HG03159 (cell line): ENCODE results near the gene ERC1.

Experiments used
- ATAC-seq: cut with Tn5 transposase; IDR thresholded peaks from one replicate; pipeline ENCODE4 v1.9.1; 2021; ENCODE audit warnings: mild to moderate bottlenecking, moderate library complexity; ENCODE audit not compliant: unreplicated experiment

Gene ERC1

GRCh38 chr12:1375323-1375722 is 384.3 kb downstream of the ERC1 start:
- ATAC-seq: no peak

- no peak for ATAC-seq
These were observed 386.1 kb downstream of the ERC1 start for GRCh38 chr12:1377117-1377516.

- ATAC-seq: no peak
These were observed 386.7 kb downstream of the ERC1 start for GRCh38 chr12:1377681-1378080.

- no peak for ATAC-seq
These were observed 389.3 kb downstream of the ERC1 start for GRCh38 chr12:1380171-1380851.

- no peak for ATAC-seq
These were observed 391.1 kb downstream of the ERC1 start for GRCh38 chr12:1382151-1382550.

- ATAC-seq: no peak
These were observed 391.8 kb downstream of the ERC1 start for GRCh38 chr12:1382826-1383225.

- ATAC-seq: no peak
These were observed 392.7 kb downstream of the ERC1 start for GRCh38 chr12:1383758-1384157.

GRCh38 chr12:1384910-1385309 is 393.9 kb downstream of the ERC1 start:
- no peak for ATAC-seq

GRCh38 chr12:1391722-1392121 is 400.7 kb downstream of the ERC1 start:
- ATAC-seq: no peak

GRCh38 chr12:1395421-1395955 is 404.5 kb downstream of the ERC1 start:
- no peak for ATAC-seq

- no peak for ATAC-seq
These were observed 407.6 kb downstream of the ERC1 start for GRCh38 chr12:1398673-1399072.

- ATAC-seq: no peak
These were observed 410.9 kb downstream of the ERC1 start for GRCh38 chr12:1401891-1402290.

- no peak for ATAC-seq
These were observed 412.4 kb downstream of the ERC1 start for GRCh38 chr12:1403417-1403816.

GRCh38 chr12:1405619-1406018 is 414.6 kb downstream of the ERC1 start:
- no peak for ATAC-seq

- ATAC-seq: no peak
These were observed 419.8 kb downstream of the ERC1 start for GRCh38 chr12:1410794-1411193.

- no peak for ATAC-seq
These were observed 422.9 kb downstream of the ERC1 start for GRCh38 chr12:1413930-1414329.

- no peak for ATAC-seq
These were observed 427.1 kb downstream of the ERC1 start for GRCh38 chr12:1418144-1418543.

GRCh38 chr12:1419849-1420371 is 428.9 kb downstream of the ERC1 start:
- no peak for ATAC-seq

GRCh38 chr12:1421091-1421846 is 430.2 kb downstream of the ERC1 start:
- no peak for ATAC-seq

- no peak for ATAC-seq
These were observed 431.7 kb downstream of the ERC1 start for GRCh38 chr12:1422604-1423315.

- no peak for ATAC-seq
These were observed 433.8 kb downstream of the ERC1 start for GRCh38 chr12:1424674-1425395.
